RWPE2 (cell line): Measurements from ENCODE around the gene ADGRL4.

Experiments
- ATAC-seq: fragments of 200-7000 bp; cut with Tn5 transposase; 3 replicates; pipeline ENCODE4 v1.9.1; 2021; ENCODE audit warnings: low read depth
- DNase-seq: peaks from one replicate; pipeline ENCODE4 v3.0.0-alpha.2; 2020; ENCODE audit warnings: low spot score
- H3K27ac ChIP-seq: fragments of 450-650 bp; 2 replicates; pipeline ENCODE4 v1.5.1; 2017; ENCODE audit warnings: mild to moderate bottlenecking; ENCODE audit not compliant: poor library complexity, severe bottlenecking
- H3K27me3 ChIP-seq: fragments of 250-450 bp; sonication (Bioruptor Pico); 2 replicates; pipeline ENCODE4 v1.5.1; 2021; ENCODE audit warnings: mild to moderate bottlenecking, moderate library complexity; ENCODE audit not compliant: insufficient read depth, poor library complexity, severe bottlenecking
- H3K36me3 ChIP-seq: fragments of 250-450 bp; sonication (Bioruptor Pico); 2 replicates; pipeline ENCODE4 v1.5.1; 2020; ENCODE audit warnings: low read depth, mild to moderate bottlenecking, moderate library complexity
- H3K4me1 ChIP-seq: fragments of 250-450 bp; sonication (Bioruptor Pico); 2 replicates; pipeline ENCODE4 v1.5.1; 2021; ENCODE audit warnings: mild to moderate bottlenecking, moderate library complexity; ENCODE audit not compliant: insufficient read depth, poor library complexity, severe bottlenecking
- H3K4me3 ChIP-seq: fragments of 250-450 bp; sonication (Bioruptor Pico); 2 replicates; pipeline ENCODE4 v1.5.1; 2021; ENCODE audit warnings: mild to moderate bottlenecking, moderate library complexity; ENCODE audit not compliant: severe bottlenecking
- H3K9me3 ChIP-seq: fragments of 250-450 bp; sonication (Bioruptor Pico); 2 replicates; pipeline ENCODE4 v1.5.1; 2021; ENCODE audit warnings: mild to moderate bottlenecking, moderate library complexity; ENCODE audit not compliant: severe bottlenecking
- TF ChIP-seq, protein P1 (sequence below): fragments of 450-650 bp; IDR thresholded peaks from one replicate; pipeline ENCODE4 v1.5.1; 2017; ENCODE audit warnings: mild to moderate bottlenecking, moderate library complexity; ENCODE audit not compliant: poor library complexity, severe bottlenecking

Gene ADGRL4

DNA sequence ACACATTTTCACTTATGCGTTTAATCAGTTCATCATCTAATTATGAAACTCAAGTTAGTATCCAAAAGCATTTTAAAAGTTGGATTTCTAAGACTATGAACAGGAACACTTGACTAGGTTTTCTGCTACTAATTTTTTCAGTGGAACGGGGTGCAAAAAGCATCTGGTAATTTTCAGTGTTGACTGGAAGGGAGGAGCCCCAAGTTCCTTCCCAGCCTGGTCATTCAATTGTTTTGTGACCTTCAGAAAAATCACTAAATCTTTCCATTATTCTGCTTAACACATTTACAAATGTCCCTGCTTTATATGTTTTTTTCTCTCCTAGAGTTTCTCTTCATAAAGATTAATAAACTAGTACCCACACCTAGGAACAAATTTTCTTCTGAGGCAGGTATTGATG is 6.0 kb upstream of the ADGRL4 start:
- DNase-seq = no peak
- H3K36me3 ChIP-seq = no peaks in the 10 kb centered on the region
- peaks cover 2% of the 10 kb centered on the region for H3K9me3 ChIP-seq
- ATAC-seq = no peak
- H3K4me3 ChIP-seq = no peak overlapping the region
- TF ChIP-seq, protein P1, sequence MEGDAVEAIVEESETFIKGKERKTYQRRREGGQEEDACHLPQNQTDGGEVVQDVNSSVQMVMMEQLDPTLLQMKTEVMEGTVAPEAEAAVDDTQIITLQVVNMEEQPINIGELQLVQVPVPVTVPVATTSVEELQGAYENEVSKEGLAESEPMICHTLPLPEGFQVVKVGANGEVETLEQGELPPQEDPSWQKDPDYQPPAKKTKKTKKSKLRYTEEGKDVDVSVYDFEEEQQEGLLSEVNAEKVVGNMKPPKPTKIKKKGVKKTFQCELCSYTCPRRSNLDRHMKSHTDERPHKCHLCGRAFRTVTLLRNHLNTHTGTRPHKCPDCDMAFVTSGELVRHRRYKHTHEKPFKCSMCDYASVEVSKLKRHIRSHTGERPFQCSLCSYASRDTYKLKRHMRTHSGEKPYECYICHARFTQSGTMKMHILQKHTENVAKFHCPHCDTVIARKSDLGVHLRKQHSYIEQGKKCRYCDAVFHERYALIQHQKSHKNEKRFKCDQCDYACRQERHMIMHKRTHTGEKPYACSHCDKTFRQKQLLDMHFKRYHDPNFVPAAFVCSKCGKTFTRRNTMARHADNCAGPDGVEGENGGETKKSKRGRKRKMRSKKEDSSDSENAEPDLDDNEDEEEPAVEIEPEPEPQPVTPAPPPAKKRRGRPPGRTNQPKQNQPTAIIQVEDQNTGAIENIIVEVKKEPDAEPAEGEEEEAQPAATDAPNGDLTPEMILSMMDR = no peak
- no peak overlapping the region for H3K27ac ChIP-seq
- H3K27me3 ChIP-seq = no peaks in the 10 kb centered on the region
- no peaks in the 10 kb centered on the region for H3K4me1 ChIP-seq

DNA sequence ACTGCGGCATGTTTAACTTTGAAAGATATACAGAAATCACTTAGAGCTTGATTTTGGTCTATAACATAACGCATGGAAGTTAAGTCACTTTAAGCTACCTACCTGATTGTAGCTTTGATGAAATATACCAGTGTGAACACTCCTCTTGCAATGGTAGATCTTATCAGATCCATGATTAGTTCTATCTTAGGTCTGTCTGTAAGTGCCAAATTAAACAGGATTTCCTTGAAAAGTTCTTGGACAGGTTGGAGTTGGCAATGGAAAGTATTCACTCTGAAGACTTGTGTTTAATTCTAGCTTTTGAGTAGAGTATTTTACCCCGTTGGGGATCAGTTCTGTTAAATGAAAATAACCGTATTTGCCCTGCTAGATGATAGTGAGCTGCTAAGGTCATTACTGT is 4.1 kb upstream of the ADGRL4 start:
- no peaks in the 10 kb centered on the region for H3K9me3 ChIP-seq
- DNase-seq = no peak
- H3K4me1 ChIP-seq = no peaks in the 10 kb centered on the region
- H3K27me3 ChIP-seq = no peaks in the 10 kb centered on the region
- TF ChIP-seq, protein P1 = no peak
- H3K27ac ChIP-seq = no peak overlapping the region
- no peaks in the 10 kb centered on the region for H3K36me3 ChIP-seq
- no peak for ATAC-seq
- no peak overlapping the region for H3K4me3 ChIP-seq

DNA sequence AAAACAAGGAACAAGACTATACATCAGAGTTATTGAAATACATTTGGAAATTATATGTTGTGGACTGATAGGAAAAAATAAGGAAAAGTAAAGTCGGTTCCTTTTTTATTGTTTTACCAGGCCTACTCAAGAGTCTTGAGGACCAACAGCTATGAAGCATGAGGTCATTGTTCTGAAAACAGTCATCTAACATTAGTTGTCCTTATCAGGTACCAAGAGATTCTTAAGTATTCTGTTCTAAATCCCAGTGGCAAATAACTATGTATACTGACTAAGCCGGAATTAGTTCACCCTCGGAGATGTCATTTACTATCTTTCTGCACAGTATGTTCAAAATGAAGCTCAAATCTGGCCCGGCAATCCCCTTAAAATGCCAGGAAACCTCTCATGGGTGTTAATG is 585 bp downstream of the ADGRL4 start:
- Histone ChIP-seq H3K27ac (no peak overlapping the region), H3K4me1 (no peaks in the 10 kb centered on the region), H3K4me3 (no peak overlapping the region), H3K9me3 (no peaks in the 10 kb centered on the region), H3K27me3 (no peaks in the 10 kb centered on the region), H3K36me3 (no peaks in the 10 kb centered on the region)
- ATAC-seq (no peak), DNase-seq (no peak)
- TF ChIP-seq, protein P1 = no peak

DNA sequence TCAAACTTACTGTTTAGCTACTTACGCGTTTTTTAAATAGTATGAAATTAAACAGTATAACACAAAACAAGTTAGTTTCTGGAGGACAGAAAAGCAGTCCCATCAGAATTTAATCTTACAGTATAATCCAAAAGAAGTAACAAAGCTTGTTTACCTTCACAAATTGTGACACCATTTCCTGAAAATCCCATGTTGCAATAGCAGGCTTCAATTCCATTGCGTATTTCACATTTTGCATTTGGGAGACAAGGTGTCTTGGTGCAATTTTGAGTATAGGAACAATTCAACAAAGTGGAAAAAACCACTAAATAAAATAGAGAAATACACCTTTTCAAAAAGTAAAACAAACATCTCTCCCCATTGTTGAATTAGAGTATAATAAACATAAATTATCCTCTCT is 1.6 kb downstream of the ADGRL4 start:
- no peak for DNase-seq
- TF ChIP-seq, protein P1 = no peak
- H3K27ac ChIP-seq = no peak overlapping the region
- no peaks in the 10 kb centered on the region for H3K9me3 ChIP-seq
- peaks cover 3% of the 10 kb centered on the region for H3K27me3 ChIP-seq
- H3K36me3 ChIP-seq = no peaks in the 10 kb centered on the region
- H3K4me1 ChIP-seq = no peaks in the 10 kb centered on the region
- no peak overlapping the region for H3K4me3 ChIP-seq
- ATAC-seq = no peak

DNA sequence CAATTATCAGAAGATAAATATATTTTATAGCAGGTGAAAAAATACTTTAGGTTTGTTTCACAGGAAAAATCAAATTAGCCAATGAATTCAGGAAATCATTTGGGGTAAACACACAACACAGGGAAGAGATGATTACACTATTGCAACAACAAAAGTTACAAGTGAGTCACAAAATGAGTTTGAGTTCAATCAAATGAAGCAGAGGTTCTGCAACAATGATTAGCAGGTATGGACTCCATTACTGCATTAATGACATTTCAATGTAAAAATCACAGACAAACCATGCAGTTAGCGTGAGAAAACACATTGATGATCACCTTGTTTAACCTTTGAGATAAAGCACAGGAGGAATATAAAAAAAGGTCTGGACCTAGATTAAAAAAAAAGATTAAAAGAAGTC is 9.7 kb downstream of the ADGRL4 start:
- DNase-seq (no peak), ATAC-seq (no peak)
- peaks cover 3% of the 10 kb centered on the region for H3K27me3 ChIP-seq
- H3K4me1 ChIP-seq = no peaks in the 10 kb centered on the region
- peaks cover 3% of the 10 kb centered on the region for H3K9me3 ChIP-seq
- no peaks in the 10 kb centered on the region for H3K36me3 ChIP-seq
- TF ChIP-seq, protein P1 = no peak
- no peak overlapping the region for H3K27ac ChIP-seq
- H3K4me3 ChIP-seq = no peak overlapping the region
